GM19468 (cell line): ENCODE measurements around the gene SLC25A45.
A peak's percentile ranks its signal among the peaks of the same experiment; 100 is the strongest.

Source experiments
- ATAC-seq: cut with Tn5 transposase; IDR thresholded peaks from one replicate; pipeline ENCODE4 v1.9.1; 2021; ENCODE audit warnings: mild to moderate bottlenecking, moderate library complexity, moderate number of reproducible peaks; ENCODE audit not compliant: unreplicated experiment; ENCODE audit errors: extremely low read depth

The SLC25A45 gene

GRCh38 chr11:65373839-65374580, 8.4 kb downstream of the SLC25A45 start:
- no peak for ATAC-seq

- ATAC-seq: no peak
These were observed 11.8 kb downstream of the SLC25A45 start for GRCh38 chr11:65370659-65371049.

- no peak for ATAC-seq
These were observed 16.1 kb downstream of the SLC25A45 start for GRCh38 chr11:65366340-65366773.

- ATAC-seq: no peak
These were observed 18.7 kb downstream of the SLC25A45 start for GRCh38 chr11:65363770-65364169.

GRCh38 chr11:65362966-65363365, 19.5 kb downstream of the SLC25A45 start:
- no peak for ATAC-seq

- no peak for ATAC-seq
These were observed 20.0 kb downstream of the SLC25A45 start for GRCh38 chr11:65362320-65362931.

- ATAC-seq: no peak
These were observed 24.5 kb downstream of the SLC25A45 start for GRCh38 chr11:65357856-65358356.

GRCh38 chr11:65356394-65356972, 26.0 kb downstream of the SLC25A45 start:
- ATAC-seq: no peak

- ATAC-seq: no peak
These were observed 26.6 kb downstream of the SLC25A45 start for GRCh38 chr11:65355776-65356393.

- ATAC-seq: no peak
These were observed 27.3 kb downstream of the SLC25A45 start for GRCh38 chr11:65355013-65355775.

GRCh38 chr11:65354265-65355012, 28.0 kb downstream of the SLC25A45 start, which contains the start of gene TIGD3:
Gene TIGD3, plus strand, starts transcription at chr11:65354751. Its CDS starts 1,058 bp downstream, at chr11:65355809.
- ATAC-seq: peak; percentile 54

GRCh38 chr11:65353900-65354264, 28.6 kb downstream of the SLC25A45 start:
- no peak for ATAC-seq

- ATAC-seq: no peak
These were observed 29.1 kb downstream of the SLC25A45 start for GRCh38 chr11:65353376-65353775.

- ATAC-seq: no peak
These were observed 29.7 kb downstream of the SLC25A45 start for GRCh38 chr11:65352783-65353182.

- ATAC-seq: no peak
These were observed 30.9 kb downstream of the SLC25A45 start for GRCh38 chr11:65351511-65351910.

GRCh38 chr11:65341856-65342255, 40.6 kb downstream of the SLC25A45 start:
- no peak for ATAC-seq

- ATAC-seq: no peak
These were observed 42.2 kb downstream of the SLC25A45 start for GRCh38 chr11:65340226-65340625.

- ATAC-seq: no peak
These were observed 43.8 kb downstream of the SLC25A45 start for GRCh38 chr11:65338676-65339075.

- no peak for ATAC-seq
These were observed 47.6 kb downstream of the SLC25A45 start for GRCh38 chr11:65334696-65335295.
